Measurements from ENCODE around the gene SPATA22.
"Not testable (repeated sequence)": the region's sequence is repeated elsewhere in the genome, so short reads cannot be mapped to it uniquely, and the experiment has no call there.

Gene SPATA22, protein sequence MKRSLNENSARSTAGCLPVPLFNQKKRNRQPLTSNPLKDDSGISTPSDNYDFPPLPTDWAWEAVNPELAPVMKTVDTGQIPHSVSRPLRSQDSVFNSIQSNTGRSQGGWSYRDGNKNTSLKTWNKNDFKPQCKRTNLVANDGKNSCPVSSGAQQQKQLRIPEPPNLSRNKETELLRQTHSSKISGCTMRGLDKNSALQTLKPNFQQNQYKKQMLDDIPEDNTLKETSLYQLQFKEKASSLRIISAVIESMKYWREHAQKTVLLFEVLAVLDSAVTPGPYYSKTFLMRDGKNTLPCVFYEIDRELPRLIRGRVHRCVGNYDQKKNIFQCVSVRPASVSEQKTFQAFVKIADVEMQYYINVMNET

DNA sequence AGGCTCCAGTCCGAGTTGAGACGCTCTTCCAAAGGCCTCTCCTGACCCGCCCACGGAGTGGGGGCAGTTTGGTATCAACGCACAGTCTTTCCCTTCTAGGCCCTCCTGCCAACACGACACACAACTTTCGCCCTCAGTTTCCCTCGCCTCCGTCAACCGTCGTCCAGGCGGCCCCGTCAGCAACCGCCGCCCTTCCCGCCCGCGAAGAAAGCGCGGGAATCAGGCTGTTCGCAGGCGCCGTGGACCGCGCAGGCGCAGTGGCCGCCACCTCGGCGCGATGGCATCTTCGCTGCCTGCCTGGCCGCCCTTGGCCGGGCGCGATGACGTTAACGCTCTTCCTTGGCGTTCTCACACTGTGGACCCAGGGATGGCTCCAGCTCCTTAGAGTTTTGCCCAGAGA, at the start of gene SPATA22:
Gene SPATA22, minus strand, starts transcription at position 221 of the 400 bp plus-strand sequence. CDS start 2,494 bp downstream, outside the sequence.
- no peak for DNase-seq (ENCODE audit: low read depth)

- not testable (repeated sequence) for DNase-seq (ENCODE audit: low read depth)
These were observed 47.9 kb upstream of the SPATA22 start for GRCh38 chr17:3519472-3519871.

DNA sequence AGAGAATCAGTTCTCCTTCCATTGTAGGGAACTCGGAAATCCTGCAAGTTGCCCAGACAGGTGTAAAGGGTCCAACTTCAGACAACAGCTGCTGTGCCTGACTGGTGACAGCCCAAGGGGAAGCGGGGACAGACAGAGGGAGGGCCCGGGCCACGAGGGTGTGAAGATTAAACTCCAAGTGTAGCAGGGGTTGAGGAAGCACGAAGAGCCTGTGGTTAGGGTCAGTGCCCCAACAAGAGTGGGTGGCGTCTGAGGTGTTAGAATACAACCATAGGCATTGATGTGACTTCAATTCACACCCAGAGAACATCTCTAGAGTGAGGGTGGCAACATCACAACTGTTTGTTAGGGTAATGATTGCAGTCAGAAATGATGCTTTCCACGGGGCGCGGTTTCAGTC, 43.3 kb upstream of the SPATA22 start:
- DNase-seq (ENCODE audit: low read depth), result no peak

DNA sequence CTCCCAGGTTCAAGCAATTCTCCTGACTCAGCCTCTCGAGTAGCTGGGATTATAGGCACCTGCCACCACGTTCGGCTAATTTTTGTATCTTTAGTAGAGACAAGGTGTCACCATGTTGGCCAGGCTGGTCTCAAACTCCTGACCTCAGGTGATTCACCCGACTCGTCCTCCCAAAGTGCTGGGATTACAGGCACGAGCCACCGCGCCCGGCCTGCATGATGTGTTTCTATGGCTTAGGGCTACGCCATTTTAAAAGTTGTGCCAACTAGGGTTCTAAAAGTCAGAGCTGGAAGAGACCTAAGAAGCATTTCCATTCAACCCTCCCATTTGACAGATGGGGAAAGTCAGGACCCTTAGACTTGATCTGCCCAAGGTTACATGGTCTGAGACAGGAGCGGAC, 42.5 kb upstream of the SPATA22 start:
- not testable (repeated sequence) for DNase-seq (ENCODE audit: low read depth)

GRCh38 chr17:3513305-3514035, 41.9 kb upstream of the SPATA22 start:
- DNase-seq (ENCODE audit: low read depth), result no peak

DNA sequence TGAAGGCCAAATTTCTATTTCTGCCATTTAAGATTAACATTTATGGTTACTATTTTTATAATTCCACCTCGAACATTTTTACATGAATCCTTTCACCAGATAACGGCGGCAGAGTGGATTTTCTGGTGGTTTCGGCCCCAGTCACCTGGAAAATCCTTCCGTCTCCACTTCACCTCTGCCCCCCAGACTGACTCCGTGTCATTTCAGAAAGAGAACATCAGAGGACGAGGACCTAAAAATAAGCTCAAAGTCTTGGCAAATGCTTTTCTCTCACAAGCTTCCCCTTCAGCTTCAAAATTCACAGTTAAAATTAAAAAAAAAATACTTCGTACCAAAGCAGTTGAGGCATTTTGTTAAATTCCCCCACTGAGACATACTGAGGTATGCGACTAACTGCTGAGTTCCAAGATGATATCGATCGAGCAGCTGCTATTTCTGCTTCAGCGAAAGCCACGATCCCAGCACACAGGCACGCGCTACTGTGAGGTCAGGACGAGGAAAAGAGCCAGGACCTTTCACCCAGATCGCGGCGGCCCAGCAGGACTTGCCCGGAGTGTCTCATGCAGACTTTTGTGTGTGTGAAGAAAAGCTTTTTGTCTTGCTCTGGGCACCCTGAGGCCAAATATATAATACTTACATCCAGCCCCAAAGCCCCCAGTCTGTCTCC, 41.0 kb upstream of the SPATA22 start:
- DNase-seq (ENCODE audit: low read depth), result no peak

- no peak for DNase-seq (ENCODE audit: low read depth)
These were observed 40.4 kb upstream of the SPATA22 start for GRCh38 chr17:3511852-3512504.

DNA sequence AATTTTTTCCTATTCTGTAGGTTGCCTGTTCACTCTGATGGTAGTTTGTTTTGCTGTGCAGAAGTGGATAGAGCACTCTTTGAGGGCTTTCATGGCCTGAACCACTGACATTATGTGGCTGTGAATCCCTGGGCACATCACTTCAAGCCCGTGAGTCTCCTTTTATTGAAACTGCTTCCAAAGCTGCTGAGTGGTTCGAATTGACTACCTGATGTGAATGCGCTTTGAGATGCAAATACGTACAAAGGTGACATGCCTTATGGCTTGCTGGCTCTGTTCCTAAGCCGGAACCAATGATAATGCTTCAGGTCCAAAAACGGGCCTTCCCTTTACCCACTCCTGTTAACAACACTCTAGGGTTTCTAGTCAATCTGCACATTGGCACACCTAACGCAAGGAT, 38.5 kb upstream of the SPATA22 start:
- DNase-seq (ENCODE audit: low read depth), result no peak

DNA sequence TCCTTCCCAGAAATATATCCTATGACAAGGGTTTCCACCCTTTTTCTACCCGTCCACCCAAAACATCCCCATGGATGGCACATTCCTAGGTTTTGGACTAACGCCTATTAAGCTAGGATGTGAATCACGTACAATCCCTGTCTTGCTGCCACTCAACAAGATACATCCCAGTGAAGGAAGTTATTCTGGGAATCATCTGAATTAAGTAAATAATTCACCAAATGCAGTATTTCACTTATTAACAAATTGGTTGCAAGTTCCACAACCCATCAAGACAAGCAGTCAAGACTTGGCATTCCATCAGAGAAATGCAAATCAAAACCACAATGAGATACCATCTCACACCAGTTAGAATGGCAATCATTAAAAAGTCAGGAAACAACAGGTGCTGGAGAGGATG, 36.2 kb upstream of the SPATA22 start:
- no peak for DNase-seq (ENCODE audit: low read depth)

- no peak for DNase-seq (ENCODE audit: low read depth)
These were observed 35.5 kb upstream of the SPATA22 start for GRCh38 chr17:3507071-3507470.

GRCh38 chr17:3506054-3506453, 34.4 kb upstream of the SPATA22 start:
- no peak for DNase-seq (ENCODE audit: low read depth)

DNA sequence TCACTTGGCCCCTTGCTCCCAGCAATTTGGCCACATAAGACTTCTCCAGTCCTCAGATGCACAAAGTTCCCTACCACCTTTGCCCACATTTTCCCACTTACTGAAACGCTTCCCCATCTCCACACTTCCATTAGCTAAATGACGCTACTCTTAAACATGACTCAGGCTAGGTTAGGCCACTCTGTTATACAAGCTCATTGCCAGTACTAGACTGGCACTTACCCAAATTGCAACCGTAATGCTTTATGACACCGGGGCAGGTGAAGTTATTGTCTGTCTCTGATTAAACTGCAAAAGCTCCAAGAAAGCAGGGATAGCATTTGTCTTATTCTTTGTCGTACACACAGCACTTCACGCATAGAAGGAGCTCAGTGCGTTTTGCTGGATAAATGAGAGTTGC, 33.4 kb upstream of the SPATA22 start:
- no peak for DNase-seq (ENCODE audit: low read depth)

- DNase-seq (ENCODE audit: low read depth), result no peak
These were observed 31.7 kb upstream of the SPATA22 start for GRCh38 chr17:3503285-3503684.

GRCh38 chr17:3502466-3502865, 30.8 kb upstream of the SPATA22 start:
- no peak for DNase-seq (ENCODE audit: low read depth)

- no peak for DNase-seq (ENCODE audit: low read depth)
These were observed 29.7 kb upstream of the SPATA22 start for GRCh38 chr17:3501344-3501743.

GRCh38 chr17:3497101-3497500, 25.5 kb upstream of the SPATA22 start:
- DNase-seq (ENCODE audit: low read depth), result no peak

DNA sequence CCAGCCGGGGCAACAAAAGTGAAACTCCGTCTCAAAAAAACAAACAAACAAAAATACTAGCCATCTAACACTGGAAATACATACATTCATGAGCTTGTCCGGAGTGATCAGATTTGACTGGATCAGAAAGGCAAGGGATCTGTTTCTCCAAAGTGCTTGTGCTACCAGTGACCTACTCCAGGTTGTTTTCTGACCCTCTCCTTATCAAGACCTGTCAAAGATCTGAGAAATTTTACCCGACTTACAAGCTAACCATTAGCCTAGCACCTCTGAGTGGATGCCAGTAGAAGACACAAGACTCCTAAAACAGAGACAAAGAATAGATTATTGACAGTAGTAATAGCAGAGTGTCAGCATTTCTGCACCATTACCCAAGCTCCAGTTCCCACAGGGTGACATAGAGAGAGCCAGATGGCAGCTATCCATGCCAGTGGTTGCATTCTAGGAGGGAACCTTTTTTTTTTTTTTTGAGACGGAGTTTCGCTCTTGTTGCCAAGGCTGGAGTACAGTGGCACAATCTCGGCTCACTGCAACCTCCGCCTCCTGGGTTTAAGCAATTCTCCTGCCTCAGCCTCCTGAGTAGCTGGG, 14.0 kb upstream of the SPATA22 start:
- no peak for DNase-seq (ENCODE audit: low read depth)

DNA sequence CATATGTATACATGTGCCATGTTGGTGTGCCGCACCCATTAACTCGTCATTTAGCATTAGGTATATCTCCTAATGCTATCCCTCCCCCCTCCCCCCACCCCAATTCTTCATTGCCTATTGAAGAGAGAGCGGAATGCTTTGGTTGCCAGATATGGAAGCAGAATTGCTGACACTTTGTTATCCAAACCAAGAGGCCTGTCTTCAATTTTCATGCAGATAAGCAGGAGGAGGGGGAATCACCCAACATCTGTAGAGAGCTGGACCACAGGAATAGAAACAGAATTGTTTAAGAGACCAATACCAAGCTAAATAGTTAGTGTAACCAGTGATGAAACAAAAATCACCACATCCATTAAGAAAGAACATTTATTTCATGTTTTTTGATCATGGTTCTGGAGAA, 11.2 kb upstream of the SPATA22 start:
- DNase-seq (ENCODE audit: low read depth), result no peak

DNA sequence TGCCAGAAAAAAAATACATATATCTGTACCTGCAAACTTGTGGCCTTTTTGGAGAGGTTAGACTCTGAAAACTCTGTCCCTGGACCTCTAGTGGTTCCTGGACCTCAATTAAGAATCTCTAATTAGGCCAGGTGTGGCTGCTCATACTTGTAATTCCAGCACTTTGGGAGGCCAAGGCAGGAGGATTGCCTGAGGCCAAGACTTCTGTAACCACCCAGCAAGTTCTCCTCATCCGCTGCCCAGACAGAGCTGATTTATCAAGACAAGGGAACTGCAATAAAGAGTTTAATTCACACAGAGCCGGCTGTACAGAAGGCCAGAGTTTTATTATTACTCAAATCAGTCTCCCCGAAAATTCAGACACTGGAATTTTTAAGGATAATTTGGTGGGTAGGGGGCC, 8.4 kb upstream of the SPATA22 start:
- no peak for DNase-seq (ENCODE audit: low read depth)

DNA sequence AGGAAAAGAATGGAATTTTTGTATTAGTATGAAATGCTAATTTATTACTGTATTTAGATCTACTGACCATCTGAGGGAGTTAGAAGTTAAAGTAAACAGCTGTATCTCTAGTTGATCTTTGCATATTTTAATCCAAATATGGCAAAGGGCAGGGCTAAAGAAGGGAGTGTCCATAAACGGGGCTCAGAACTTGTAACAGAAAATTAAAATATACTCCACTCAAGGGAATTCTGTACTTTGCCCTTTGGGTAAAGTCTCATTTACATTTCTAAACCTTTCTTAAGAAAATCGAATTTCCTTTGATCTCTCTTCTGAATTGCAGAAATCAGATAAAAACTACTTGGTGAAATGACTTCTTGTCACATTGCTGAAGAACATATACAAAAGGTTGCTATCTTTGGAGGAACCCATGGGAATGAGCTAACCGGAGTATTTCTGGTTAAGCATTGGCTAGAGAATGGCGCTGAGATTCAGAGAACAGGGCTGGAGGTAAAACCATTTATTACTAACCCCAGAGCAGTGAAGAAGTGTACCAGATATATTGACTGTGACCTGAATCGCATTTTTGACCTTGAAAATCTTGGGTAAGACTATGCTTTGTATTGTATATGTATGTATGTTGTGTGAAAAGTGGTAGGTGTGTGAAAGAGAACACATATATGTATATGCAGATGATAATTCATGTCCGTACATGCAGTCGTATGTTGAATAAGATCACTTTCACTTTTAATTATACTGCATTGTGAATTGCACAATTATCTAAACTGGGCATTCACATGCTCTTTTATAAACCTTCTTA, 4.4 kb upstream of the SPATA22 start, which contains the start of gene ASPA:
Gene ASPA, plus strand, starts transcription at position 186 of the 799 bp plus-strand sequence. Its CDS starts 163 bp downstream, at position 349.
- DNase-seq (ENCODE audit: low read depth), result no peak

DNA sequence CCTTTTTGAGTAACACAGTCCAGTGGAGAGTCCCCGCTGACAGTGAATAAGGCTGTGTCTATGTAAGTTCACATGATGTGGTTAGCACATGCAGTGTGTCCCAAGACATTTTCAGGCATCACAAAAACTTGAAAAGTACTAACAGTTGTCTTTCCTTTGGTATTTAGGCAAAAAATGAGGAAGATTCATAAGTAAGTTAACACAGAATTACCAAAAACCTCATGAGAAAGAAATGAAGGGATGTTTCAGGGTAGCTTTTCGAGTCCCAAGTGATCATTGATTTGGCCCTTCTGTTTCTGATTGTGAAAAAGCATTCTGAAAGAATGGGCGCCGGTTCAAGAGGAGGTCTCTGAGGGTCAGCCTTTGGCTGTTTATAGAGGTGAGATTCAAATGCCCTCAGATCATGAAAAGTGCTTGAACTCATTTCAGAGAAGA, 3.6 kb upstream of the SPATA22 start:
- no peak for DNase-seq (ENCODE audit: low read depth)
